Left forelimb (tissue), 1 donor: ENCODE data around the gene PP2D1.
A peak's percentile ranks its signal among the peaks of the same experiment; 100 is the strongest.
"Not testable (repeated sequence)": the region's sequence is repeated elsewhere in the genome, so short reads cannot be mapped to it uniquely, and the experiment has no call there.

Experiments
- DNase-seq: peaks from one replicate; pipeline ENCODE4 v3.0.0-alpha.2; 2018; ENCODE audit warnings: low spot score

Gene PP2D1

GRCh38 chr3:20040548-20041196 lies 28.6 kb upstream of the PP2D1 start:
- peak; percentile 83 for DNase-seq

DNA sequence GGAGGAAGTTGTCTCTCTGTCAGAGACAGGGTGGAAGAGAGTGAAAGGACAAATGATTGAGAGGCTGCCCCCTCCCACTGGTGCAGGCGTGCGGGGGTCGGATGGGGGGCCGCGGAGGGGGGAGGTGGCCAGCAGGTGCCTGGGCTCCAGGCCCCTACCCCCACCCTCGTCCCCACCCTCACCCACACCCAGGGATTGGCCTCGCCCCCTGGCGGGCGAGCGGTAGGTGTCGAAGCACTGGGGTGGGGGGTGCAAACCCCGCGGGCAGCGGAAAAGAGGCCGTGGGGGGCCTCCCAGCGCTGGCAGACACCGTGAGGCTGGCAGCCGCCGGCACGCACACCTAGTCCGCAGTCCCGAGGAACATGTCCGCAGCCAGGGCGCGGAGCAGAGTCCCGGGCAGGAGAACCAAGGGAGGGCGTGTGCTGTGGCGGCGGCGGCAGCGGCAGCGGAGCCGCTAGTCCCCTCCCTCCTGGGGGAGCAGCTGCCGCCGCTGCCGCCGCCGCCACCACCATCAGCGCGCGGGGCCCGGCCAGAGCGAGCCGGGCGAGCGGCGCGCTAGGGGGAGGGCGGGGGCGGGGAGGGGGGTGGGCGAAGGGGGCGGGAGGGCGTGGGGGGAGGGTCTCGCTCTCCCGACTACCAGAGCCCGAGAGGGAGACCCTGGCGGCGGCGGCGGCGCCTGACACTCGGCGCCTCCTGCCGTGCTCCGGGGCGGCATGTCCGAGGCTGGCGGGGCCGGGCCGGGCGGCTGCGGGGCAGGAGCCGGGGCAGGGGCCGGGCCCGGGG lies 27.9 kb upstream of the PP2D1 start, which contains the start of gene KAT2B:
TSS of gene KAT2B (plus strand) at position 682 of the 783 bp plus-strand sequence. CDS start at position 714, 32 bp downstream.
- DNase-seq: peak; percentile 87

DNA sequence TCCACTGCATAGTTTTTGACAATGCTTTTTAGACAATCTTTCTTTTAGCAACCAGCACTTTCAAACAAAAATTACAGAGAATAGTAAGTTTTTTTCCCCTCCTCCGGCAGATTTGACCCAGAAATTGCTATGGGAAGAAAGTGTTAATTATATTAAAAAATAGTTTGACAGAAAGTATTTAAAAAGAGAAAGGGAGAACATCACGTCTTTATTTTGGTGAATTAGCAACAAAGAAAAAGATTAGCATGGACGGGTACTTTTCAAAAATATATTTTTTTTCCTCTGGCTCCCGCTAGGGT lies 27.4 kb upstream of the PP2D1 start:
- no peak for DNase-seq

- DNase-seq: no peak
Measured at GRCh38 chr3:20038699-20039465, 26.8 kb upstream of the PP2D1 start.

DNA sequence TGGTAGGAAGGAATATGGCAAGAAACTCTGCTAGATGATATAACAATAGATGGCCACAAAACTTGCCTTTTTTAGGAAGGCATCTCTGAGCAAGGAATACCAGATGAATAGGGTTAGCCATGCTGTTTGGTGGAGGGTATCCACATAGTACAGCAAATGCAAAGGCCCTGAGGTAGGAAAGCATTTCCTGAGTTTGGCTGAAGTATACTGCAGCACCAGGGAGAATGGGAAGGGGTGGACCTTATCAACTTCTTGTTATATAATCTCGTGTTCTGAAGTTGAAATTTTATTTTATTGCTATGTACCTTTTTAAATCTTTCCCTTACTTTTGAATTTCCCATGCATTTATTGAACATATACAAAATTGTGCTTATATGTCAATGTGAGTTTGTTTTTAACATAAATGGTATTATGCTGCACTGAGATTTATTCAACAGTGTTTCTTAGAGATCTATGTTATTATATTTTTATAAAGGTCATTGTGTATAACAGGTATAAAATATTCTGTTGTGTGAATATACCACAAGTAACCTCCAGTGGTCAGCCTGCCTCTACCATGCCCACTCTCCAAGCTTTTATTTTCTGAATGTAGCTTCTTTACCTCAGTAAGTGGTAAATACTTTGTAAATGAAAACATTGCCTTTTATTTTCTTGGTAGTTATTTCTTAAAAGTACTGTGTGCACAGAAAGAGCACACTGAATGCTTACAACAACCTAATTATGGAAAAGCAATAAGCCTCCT lies 25.4 kb upstream of the PP2D1 start:
- DNase-seq: no peak

- DNase-seq: no peak
Measured at GRCh38 chr3:20035019-20035418, 23.0 kb upstream of the PP2D1 start.

DNA sequence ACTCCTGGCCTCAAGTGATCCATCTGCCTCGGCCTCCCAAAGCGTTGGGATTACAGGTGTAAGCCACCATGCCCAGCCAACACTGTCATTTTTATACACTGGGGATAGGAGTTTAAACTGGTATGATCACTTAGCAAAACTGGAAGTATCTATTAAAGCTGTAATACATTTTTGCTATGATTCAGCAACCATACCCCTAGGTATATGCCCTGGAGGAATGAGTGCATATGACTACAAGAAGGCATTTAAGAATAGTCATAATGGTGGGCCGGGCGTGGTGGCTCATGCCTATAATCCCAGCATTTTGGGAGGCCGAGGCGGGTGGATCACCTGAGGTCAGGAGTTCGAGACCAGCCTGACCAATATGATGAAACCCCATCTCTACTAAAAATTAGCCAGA lies 19.9 kb upstream of the PP2D1 start:
- DNase-seq: not testable (repeated sequence)

GRCh38 chr3:20028905-20029331 lies 16.9 kb upstream of the PP2D1 start:
- DNase-seq: no peak

DNA sequence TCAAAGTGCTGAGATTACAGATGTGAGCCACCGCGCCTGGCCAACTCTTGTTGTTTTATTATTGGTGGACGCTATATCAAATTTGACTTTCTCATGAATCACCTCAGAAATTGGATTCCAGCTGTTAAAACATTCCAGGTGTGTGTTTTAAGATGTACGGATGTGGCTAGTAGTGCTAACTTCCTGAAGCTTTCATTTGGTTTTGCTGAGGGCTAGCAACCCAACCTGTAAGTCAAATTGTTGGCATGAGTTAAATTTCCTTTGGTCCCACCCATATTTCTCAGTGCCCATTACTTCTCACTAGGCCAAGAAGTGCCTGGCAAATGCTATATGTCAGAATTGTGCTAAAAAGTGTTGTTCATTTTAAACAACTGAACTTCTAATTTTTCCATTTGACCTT lies 15.1 kb upstream of the PP2D1 start:
- DNase-seq: no peak

DNA sequence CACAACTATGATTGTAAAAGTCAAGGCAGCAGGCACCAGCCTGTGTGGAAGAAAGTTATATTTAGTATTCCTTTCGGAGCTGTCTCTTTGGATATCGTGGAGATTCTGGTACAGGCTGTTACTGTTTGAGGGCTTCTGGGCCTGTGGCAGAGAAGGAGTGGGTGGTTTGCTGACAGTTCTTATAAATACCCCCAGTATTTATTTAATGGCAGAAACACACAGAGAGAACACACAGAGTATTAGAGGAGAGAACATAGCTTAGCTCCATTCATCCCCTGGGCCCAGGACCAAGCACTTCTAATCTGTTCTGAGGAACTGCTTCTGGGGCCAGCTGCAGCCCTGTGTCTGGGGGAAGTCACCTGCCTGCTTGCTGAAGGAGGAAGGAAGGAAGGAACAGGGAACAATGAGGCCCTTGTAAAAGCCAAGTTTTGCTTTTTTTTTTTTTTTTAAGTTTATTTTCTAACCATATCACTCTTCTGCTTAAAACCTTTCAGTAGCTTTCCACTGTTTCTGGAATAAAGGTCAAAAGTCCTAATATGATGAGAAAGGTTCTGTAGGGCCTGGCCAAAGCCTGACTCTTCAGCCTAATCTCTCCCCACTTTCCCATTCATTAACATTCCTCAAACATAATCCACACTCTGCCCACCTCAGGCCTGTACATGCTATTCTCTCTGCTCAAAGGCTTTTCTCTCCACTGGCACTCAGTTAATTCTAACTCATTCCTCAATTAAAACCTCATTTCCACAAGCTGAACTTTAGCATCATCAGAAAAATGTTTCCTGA lies 11.8 kb upstream of the PP2D1 start:
- DNase-seq: no peak

DNA sequence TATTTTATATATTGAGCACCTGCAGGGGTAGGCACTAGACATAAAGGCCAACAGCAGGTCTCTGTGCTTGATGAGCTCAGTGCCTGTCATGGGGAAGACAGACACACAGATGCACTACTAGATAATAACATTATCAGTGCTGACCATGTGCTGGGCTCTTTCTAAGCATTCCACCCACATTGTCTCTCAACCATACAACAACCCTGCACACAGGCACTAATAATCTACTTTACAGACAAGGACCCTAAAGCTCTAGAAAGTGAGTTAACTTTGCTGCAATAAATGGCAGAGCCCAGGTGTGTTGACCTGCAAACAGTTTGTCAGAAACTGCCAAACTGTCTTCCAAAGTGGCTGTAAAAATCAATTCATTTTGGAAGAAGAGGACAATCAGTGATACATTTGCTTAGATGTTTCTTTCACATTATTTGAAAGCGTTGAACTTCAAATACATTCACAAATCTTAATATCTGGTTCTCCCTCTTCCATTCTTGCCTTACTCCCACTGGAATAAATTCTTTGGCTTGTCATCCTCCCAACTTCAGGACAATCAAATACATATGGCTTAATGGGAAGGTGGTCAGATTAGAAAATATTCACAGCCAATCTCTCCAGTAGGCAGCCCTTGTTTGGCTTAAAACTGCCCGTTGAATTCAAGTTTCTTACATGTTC lies 11.0 kb upstream of the PP2D1 start:
- no peak for DNase-seq

DNA sequence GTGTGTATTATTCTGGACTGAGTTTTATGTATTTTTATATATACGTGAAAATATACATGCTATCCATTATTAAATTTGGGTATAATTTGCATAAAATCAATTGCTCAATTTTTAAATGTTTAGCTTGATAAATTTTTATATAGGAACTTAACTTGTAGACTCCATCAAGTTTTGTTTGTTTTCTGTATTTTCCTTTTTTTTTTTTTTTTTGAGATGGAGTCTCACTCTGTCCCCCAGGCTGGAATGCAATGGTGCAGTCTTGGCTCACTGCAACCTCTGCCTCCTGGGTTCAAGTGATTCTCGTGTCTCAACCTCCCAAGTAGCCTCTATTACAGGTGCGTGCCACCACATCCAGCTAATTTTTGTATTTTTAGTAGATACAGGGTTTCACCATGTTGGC lies 4.0 kb upstream of the PP2D1 start:
- DNase-seq: not testable (repeated sequence)

GRCh38 chr3:20015525-20015924 lies 3.5 kb upstream of the PP2D1 start:
- DNase-seq: no peak

DNA sequence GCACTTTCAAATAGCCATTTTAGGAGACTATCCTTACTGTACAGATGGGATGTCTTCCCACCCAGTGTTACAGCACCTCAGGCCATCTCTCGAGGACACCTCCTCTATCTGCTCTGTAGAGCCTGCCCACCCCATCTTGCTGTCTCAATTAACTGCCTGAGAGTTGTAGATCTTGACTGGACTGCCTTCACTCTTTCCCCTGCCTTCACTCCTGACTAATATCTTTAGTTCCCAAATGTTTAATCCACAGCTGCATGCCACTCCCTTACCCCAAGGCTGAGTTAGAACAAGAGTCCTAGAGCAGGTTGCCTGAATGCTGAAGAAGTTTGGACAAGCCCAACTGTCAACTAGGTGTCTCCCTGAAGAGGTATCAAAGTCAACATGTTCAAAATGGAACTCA lies 1.3 kb upstream of the PP2D1 start:
- DNase-seq: no peak

- DNase-seq: no peak
Measured at GRCh38 chr3:20008646-20009045, 3.4 kb downstream of the PP2D1 start.

DNA sequence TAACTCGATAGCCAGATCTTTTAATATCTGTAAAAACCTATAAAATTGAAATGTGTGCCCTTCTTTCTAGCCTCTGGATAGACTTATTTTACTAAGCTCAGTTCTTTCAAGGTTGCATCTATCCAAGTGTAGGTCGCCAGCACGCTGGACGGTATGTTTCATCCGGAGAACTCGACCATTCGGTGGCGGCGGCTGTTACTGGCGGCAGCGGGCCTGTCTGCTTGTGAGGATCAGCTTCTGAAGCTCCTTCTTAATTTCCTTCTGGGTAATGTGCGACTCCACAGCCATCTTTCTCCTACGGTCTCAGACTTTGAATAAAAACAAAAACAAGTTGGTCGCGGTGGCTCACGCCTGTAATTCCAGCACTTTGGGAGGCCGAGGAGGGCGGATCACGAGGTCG lies 4.1 kb downstream of the PP2D1 start:
- DNase-seq: no peak

DNA sequence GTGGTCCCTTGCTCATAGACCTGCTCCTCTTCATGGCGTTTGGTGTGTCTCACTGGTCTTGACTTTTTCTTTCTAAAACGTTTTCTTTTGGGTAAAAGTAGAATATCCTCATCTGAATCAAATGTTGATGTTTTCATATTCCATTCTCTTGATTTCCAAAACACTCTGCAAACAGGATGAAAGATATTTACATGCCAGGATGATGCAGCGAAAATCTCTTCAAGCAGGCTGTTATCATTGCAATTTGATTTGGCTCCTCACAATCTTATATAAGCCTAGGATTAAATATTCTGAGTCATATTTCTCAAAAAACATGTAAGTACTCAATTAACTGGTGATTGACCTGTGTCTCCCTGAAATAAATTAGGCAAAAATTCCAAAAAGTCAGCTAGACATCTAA lies 10.1 kb downstream of the PP2D1 start:
- no peak for DNase-seq

- DNase-seq: no peak
Measured at GRCh38 chr3:19997502-19997901, 14.6 kb downstream of the PP2D1 start.

DNA sequence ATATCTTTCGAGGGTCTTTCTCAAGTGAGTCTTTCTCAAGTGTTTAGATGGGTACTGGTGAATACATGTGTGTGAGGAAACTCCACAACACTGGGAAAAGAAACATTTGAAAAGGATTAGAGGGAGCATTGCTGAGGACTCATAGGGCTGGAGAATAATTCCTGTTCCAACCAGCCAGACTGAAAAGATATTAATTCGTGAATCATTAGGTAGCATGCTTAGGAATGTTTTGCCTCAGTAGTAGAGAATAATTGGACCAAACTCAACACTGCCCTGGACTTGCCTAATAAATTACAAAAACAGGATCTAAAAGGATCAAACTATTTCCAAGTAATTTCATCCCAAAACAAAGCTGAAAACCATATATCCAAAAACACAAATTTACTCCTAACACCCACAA lies 17.3 kb downstream of the PP2D1 start:
- no peak for DNase-seq

- DNase-seq: not testable (repeated sequence)
Measured at GRCh38 chr3:19988904-19989303, 23.2 kb downstream of the PP2D1 start.

DNA sequence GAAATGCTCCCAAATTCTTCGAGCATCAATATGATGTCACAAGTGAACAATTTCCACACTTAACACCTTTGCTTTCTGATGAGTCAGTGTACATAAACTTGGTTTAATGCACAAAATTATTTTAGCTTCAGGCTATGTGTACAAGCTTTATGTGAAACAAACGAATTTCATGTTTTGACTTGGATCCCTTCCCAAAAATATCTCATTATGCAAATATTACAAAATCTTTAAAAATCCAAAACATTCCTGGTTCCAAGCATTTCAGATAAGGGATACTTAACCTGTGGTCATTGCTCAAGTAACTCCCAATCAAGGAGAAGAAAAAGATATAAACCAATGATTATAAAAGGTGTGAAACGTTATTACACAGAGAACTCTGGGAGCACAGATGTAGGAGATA lies 40.0 kb downstream of the PP2D1 start:
- DNase-seq: no peak
